ENCODE measurements around the gene GIMAP1.

Gene GIMAP1

GRCh38 chr7:150719960-150720891, 3.8 kb downstream of the GIMAP1 start:
- DNase-seq (ENCODE audit: extremely low spot score): no peak
- POLR2A ChIA-PET: no interaction called here
- TF ChIP-seq SUZ12 (IDR thresholded peaks at IDR 0.05) (no peak), ELF4 (IDR thresholded peaks at IDR 0.05) (no peak), TARDBP (IDR thresholded peaks at IDR 0.05) (no peak), CTBP1 (IDR thresholded peaks at IDR 0.05; ENCODE audit: borderline replicate concordance) (no peak), SP1 (IDR thresholded peaks at IDR 0.05) (no peak), NFRKB (IDR thresholded peaks at IDR 0.05) (no peak), L3MBTL2 (conservative IDR thresholded peaks at IDR 0.05) (no peak), ZNF384 (IDR thresholded peaks at IDR 0.05) (no peak), FOXA1 (IDR thresholded peaks at IDR 0.05) (no peak), LEF1 (IDR thresholded peaks at IDR 0.05; ENCODE audit: borderline replicate concordance) (no peak), ARNT (IDR thresholded peaks at IDR 0.05) (no peak), PKNOX1 (IDR thresholded peaks at IDR 0.05) (no peak), FOXK2 (IDR thresholded peaks at IDR 0.05) (no peak), FOXM1 (IDR thresholded peaks at IDR 0.05; ENCODE audit: borderline replicate concordance) (no peak), HDGF (IDR thresholded peaks at IDR 0.05; ENCODE audit: borderline replicate concordance) (no peak)
- CTCF ChIA-PET: no interaction called here

GRCh38 chr7:150721970-150722373, 5.6 kb downstream of the GIMAP1 start:
- ChIA-PET CTCF (no interaction called here), POLR2A (no interaction called here)
- DNase-seq (ENCODE audit: extremely low spot score): no peak
- TF ChIP-seq FOXK2 (IDR thresholded peaks at IDR 0.05): no peak
- no peak for TF ChIP-seq ZNF384 (IDR thresholded peaks at IDR 0.05)
- no peak for TF ChIP-seq L3MBTL2 (conservative IDR thresholded peaks at IDR 0.05)

GRCh38 chr7:150722431-150722931, 6.1 kb downstream of the GIMAP1 start:
- ChIA-PET CTCF (no interaction called here), POLR2A (no interaction called here)
- TF ChIP-seq BHLHE40 (IDR thresholded peaks at IDR 0.05; ENCODE audit: borderline replicate concordance) (no peak), HDGF (IDR thresholded peaks at IDR 0.05; ENCODE audit: borderline replicate concordance) (no peak), ZNF384 (IDR thresholded peaks at IDR 0.05) (no peak), TARDBP (IDR thresholded peaks at IDR 0.05) (no peak), CTBP1 (IDR thresholded peaks at IDR 0.05; ENCODE audit: borderline replicate concordance) (no peak), LEF1 (IDR thresholded peaks at IDR 0.05; ENCODE audit: borderline replicate concordance) (no peak), L3MBTL2 (conservative IDR thresholded peaks at IDR 0.05) (no peak), FOXA1 (IDR thresholded peaks at IDR 0.05) (no peak), ARNT (IDR thresholded peaks at IDR 0.05) (no peak), SP1 (IDR thresholded peaks at IDR 0.05) (no peak), ELF4 (IDR thresholded peaks at IDR 0.05) (no peak), FOXM1 (IDR thresholded peaks at IDR 0.05; ENCODE audit: borderline replicate concordance) (no peak), SUZ12 (IDR thresholded peaks at IDR 0.05) (no peak)
- DNase-seq (ENCODE audit: extremely low spot score): no peak

GRCh38 chr7:150723467-150723866, 7.1 kb downstream of the GIMAP1 start:
- DNase-seq (ENCODE audit: extremely low spot score): no peak
- CTCF ChIA-PET: no interaction called here
- TF ChIP-seq FOXM1 (IDR thresholded peaks at IDR 0.05; ENCODE audit: borderline replicate concordance) (no peak), FOXA1 (IDR thresholded peaks at IDR 0.05) (no peak), L3MBTL2 (conservative IDR thresholded peaks at IDR 0.05) (no peak)
- POLR2A ChIA-PET: no interaction called here

- no peak for DNase-seq (ENCODE audit: extremely low spot score)
- ChIA-PET CTCF (no interaction called here), POLR2A (no interaction called here)
- TF ChIP-seq TARDBP (IDR thresholded peaks at IDR 0.05): no peak
These were observed 11.0 kb downstream of the GIMAP1 start for GRCh38 chr7:150727381-150727780.

GRCh38 chr7:150728011-150728410, 11.6 kb downstream of the GIMAP1 start:
- DNase-seq (ENCODE audit: extremely low spot score): no peak
- ChIA-PET CTCF (no interaction called here), POLR2A (no interaction called here)
- TF ChIP-seq LEF1 (IDR thresholded peaks at IDR 0.05; ENCODE audit: borderline replicate concordance): no peak
- no peak for TF ChIP-seq FOXM1 (IDR thresholded peaks at IDR 0.05; ENCODE audit: borderline replicate concordance)
- no peak for TF ChIP-seq CTBP1 (IDR thresholded peaks at IDR 0.05; ENCODE audit: borderline replicate concordance)
- TF ChIP-seq L3MBTL2 (conservative IDR thresholded peaks at IDR 0.05): no peak
- TF ChIP-seq FOXK2 (IDR thresholded peaks at IDR 0.05): no peak
- no peak for TF ChIP-seq ZNF384 (IDR thresholded peaks at IDR 0.05)
- TF ChIP-seq PKNOX1 (IDR thresholded peaks at IDR 0.05): no peak
- TF ChIP-seq NFRKB (IDR thresholded peaks at IDR 0.05): no peak
- TF ChIP-seq TARDBP (IDR thresholded peaks at IDR 0.05): no peak
- TF ChIP-seq SP1 (IDR thresholded peaks at IDR 0.05): no peak
- no peak for TF ChIP-seq ARNT (IDR thresholded peaks at IDR 0.05)
- TF ChIP-seq SUZ12 (IDR thresholded peaks at IDR 0.05): no peak
- TF ChIP-seq FOXA1 (IDR thresholded peaks at IDR 0.05): no peak
- TF ChIP-seq BHLHE40 (IDR thresholded peaks at IDR 0.05; ENCODE audit: borderline replicate concordance): no peak
- TF ChIP-seq HDGF (IDR thresholded peaks at IDR 0.05; ENCODE audit: borderline replicate concordance): no peak

GRCh38 chr7:150728609-150729008, 12.2 kb downstream of the GIMAP1 start:
- DNase-seq (ENCODE audit: extremely low spot score): no peak
- ChIA-PET POLR2A (no interaction called here), CTCF (no interaction called here)
- TF ChIP-seq FOXK2 (IDR thresholded peaks at IDR 0.05): no peak
- TF ChIP-seq SP1 (IDR thresholded peaks at IDR 0.05): no peak
- no peak for TF ChIP-seq FOXA1 (IDR thresholded peaks at IDR 0.05)
- TF ChIP-seq FOXM1 (IDR thresholded peaks at IDR 0.05; ENCODE audit: borderline replicate concordance): no peak
- TF ChIP-seq NFRKB (IDR thresholded peaks at IDR 0.05): no peak
- no peak for TF ChIP-seq ELF4 (IDR thresholded peaks at IDR 0.05)

Data from HEK293T (cell line).